PC-3 (cell line): ENCODE results near the gene NTRK1.

Experiments used
- CTCF ChIP-seq: fragments of 300-600 bp; sonication (generic); conservative IDR thresholded peaks from 2 replicates; pipeline ENCODE4 v1.5.1; 2017; ENCODE audit warnings: antibody characterized with exemption, low read depth, mild to moderate bottlenecking, low read length
- EZH2 ChIP-seq: fragments of 300-600 bp; sonication (generic); IDR thresholded peaks from one replicate; pipeline ENCODE4 v1.6.1; 2017; ENCODE audit warnings: antibody characterized with exemption, mild to moderate bottlenecking, low read length; ENCODE audit not compliant: unreplicated experiment
- EZH2phosphoT487 ChIP-seq: fragments of 300-600 bp; sonication (generic); IDR thresholded peaks from 2 replicates; pipeline ENCODE4 v1.6.1; 2018; ENCODE audit warnings: mild to moderate bottlenecking, antibody characterized with exemption, low read length, borderline replicate concordance

- TF ChIP-seq CTCF = no peak
- TF ChIP-seq EZH2 = no peak
- no peak for TF ChIP-seq EZH2phosphoT487
Measured at GRCh38 chr1:156836892-156837291, 23.8 kb upstream of the NTRK1 start.
